GM18868 (cell line): ENCODE results near the gene CHRNA3.
"Not testable (repeated sequence)": the region's sequence is repeated elsewhere in the genome, so short reads cannot be mapped to it uniquely, and the experiment has no call there.

Experiments used
- ATAC-seq: cut with Tn5 transposase; IDR thresholded peaks from one replicate; pipeline ENCODE4 v1.9.1; 2021; ENCODE audit warnings: mild to moderate bottlenecking, moderate library complexity; ENCODE audit not compliant: unreplicated experiment

The CHRNA3 gene

GRCh38 chr15:78564743-78565096 is 56.1 kb downstream of the CHRNA3 start:
- no peak for ATAC-seq

DNA sequence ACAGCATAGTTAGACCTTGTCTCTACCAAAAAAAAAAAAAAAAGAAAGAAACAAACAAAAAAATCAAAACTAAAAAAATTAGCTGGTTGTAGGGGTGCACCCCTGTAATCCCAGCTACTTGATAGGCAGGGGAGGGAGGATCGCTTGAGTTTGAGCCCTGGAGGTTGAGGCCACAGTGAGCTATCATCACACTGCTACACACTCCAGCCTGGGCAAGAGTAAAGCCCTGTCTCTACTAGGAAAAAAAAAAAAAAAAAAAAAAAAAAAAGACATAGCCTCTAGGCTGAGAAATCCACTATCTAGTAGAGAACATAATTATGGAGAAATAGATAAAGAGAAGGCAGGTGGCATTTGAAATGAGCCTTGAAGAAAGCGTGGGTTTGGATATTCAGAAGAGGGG is 57.7 kb downstream of the CHRNA3 start:
- no peak for ATAC-seq

GRCh38 chr15:78561490-78561889 is 59.3 kb downstream of the CHRNA3 start:
- no peak for ATAC-seq

GRCh38 chr15:78560201-78560600 is 60.6 kb downstream of the CHRNA3 start:
- ATAC-seq: not testable (repeated sequence)

- no peak for ATAC-seq
Measured at GRCh38 chr15:78552597-78552996, 68.2 kb downstream of the CHRNA3 start.

- ATAC-seq: no peak
Measured at GRCh38 chr15:78551902-78552301, 68.9 kb downstream of the CHRNA3 start.

DNA sequence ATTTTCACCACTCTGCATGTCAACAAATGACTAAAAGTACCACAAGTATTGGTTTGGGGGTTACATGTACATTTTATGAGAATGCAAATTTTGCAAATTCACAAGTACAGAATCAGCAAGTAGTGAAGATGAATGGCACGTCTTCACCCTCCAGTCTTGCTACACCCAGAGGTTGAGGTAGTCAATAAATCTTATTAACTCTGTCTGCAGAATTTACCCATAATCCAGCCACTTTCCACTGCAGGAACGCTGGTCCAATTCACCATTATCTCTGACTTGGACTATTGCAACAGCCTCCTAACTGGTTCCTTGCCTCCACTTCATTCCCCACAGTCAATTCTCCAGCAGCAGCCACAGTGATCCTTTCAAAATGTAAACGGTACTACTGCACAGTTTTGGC is 70.0 kb downstream of the CHRNA3 start:
- ATAC-seq: no peak

GRCh38 chr15:78550194-78550593 is 70.6 kb downstream of the CHRNA3 start:
- no peak for ATAC-seq
